Stimulated activated CD8-positive, alpha-beta memory T cell treated with anti-CD3 and anti-CD28 coated beads, Interleukin-15, amount 100 ng/mL, for 48 hours (primary cell): Measurements from ENCODE around the gene SPHK2.
"Not testable (repeated sequence)": the region's sequence is repeated elsewhere in the genome, so short reads cannot be mapped to it uniquely, and the experiment has no call there.

ENCODE experiments used
- DNase-seq, 2 donors: peaks; one replicate each; pipeline ENCODE4 v3.0.0-alpha.2; 2020; ENCODE audit warnings: low read depth in 2 of 2

The SPHK2 gene

GRCh38 chr19:48637449-48637947 is 18.2 kb downstream of the SPHK2 start:
- DNase-seq = peak; percentile 98 to 99

DNA sequence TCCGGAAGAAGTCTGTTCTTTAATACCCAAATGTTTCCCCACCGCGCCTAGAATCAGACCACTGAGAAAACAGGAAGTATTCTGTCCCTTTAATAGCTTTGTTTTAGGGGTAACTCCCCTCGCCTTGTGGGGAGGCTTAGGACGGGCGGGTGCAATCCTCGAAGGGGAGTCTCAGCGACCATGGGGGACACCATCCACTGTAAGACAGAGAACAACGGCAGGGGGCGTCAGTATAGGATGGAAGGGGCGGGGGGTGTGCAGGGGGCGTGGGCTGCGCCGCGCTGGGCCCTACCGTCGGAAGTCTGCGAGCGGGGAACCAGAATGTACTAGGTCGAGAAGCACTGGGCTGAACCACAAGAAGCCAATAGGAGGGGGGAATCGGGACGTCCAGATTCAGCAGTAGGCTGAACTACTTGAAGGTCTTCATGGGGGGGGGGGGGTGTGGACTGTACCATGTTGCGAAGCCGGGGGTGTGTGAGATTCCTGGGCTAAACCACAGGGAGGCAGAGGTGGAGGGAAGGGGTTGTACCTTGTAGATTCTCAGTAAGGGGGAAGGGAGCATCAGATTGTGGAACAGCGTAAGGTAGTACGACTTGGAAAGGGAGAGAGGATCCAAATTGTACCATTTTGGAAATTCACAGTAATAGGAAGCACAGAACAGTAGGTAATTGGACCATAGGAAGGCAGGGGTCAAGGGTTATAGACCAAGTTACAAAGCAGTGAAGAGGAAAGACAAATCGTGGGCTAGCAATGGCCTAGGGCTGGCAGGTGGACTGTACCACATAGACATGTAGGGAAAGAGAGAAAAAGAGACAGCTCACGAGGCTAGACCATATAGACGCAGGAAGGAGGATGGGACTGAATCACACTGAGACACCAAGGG is 18.9 kb downstream of the SPHK2 start:
- DNase-seq = peak in 1 of 2 donors; percentile 66

DNA sequence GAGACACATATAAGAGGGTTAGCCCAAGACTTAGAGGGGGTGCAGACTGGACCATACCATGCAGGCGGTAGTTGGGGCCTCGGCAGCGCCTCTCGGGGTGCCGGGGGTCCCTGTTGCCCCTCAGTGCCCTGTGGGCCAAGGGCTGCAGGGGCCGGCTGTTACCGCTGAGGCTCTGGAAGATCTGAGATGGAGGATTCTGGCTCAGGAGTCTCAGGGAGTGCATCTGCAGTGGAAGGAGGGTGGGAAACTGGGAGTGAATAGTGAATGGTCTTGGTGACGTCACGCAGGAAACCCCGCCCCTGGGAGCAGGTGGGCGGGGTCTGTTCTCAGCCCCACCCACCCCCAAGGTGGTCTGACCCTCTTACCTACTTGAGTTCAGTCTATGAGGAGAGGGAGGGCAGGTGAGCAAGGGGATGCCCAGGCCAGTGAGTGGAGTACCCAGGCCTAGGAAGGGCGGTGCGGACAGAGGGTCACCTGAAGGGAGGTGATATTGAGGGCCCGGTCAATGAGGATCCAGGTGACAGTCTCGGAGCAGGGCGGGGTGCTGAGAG is 19.6 kb downstream of the SPHK2 start:
- DNase-seq = no peak

DNA sequence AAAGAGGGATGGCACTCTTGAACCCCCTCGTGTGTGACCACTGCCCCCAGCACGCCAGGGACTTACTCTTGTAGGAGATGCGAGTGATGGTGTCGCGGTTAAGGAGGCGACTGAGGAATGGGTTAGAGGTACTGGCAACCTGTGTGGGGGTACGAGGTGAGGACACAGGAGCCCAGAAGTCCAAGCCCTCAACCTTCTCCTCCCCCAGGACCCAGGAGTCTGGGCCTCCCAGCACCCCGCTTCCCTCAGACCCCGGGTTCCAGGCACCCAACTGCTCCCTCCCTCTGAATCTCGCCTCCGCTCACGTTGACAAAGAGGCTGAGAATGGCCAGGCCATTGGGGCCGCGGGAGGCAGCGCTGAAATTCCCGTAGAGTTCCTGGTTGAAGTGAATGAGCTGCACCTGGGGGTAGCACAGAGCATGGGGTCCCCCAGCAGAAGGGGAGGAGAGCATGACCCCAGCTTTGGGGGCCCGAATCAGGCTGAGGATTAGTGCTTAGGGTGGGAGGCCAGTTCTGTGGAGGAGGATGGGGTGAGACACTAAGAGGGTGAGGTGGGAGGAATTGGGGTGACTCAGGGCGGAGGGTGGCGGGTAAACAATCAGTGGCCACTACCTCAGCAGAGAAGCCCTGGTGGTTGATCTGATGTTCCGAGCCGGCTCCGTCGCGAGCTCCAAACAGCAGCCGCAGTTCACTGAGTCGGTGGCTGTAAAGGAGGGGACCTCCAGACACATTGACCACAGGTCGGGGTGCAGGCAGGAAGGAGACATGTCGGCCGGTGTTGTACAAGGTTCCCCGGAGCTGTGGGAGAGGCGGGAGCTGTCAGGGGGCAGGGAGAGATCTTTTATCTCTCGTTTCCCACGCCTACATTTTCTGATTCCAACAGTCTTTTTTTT is 20.4 kb downstream of the SPHK2 start:
- DNase-seq = no peak

- DNase-seq = no peak
Observed at GRCh38 chr19:48641850-48642249, 22.5 kb downstream of the SPHK2 start.

GRCh38 chr19:48642862-48643261 is 23.6 kb downstream of the SPHK2 start:
- no peak for DNase-seq

- no peak for DNase-seq
Observed at GRCh38 chr19:48644355-48644754, 25.0 kb downstream of the SPHK2 start.

DNA sequence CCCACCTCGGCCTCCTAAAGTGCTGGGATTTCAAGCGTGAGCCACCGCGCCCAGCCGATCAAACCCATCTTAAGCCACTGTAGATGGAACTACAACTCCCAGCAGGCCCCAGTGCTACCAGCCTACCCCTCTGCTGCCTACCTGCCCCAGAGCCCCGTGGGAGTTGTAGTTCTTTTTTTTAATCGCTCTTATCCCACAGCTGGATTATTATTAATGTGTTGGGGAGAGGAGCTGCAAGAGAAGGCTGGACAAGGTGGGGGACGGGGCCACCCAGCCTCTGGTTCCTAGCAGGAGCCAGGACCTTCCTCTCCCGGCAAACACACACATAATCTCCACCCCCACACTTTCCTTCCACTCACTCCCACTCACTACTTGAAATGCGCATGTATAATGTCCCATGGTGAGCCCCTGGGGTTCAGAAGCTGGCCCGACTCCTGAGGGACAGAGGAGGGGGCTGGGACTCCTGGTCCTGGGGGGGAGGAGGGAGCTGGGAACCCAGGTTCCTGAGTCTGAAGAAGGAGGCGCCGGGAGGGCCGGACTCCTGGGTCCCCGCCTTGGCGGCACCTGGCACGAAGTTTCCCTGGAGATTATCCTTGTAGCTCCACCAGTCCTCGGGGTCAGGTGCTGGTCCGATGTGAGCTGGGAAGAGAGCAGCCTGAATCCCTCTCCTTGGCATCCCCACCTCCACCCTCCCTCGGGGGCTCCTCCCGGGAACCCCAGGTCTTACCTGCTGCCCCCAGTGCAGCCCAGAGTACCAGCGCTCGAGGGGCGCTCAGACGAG is 25.7 kb downstream of the SPHK2 start:
- peak; percentile 62 to 65 for DNase-seq

DNA sequence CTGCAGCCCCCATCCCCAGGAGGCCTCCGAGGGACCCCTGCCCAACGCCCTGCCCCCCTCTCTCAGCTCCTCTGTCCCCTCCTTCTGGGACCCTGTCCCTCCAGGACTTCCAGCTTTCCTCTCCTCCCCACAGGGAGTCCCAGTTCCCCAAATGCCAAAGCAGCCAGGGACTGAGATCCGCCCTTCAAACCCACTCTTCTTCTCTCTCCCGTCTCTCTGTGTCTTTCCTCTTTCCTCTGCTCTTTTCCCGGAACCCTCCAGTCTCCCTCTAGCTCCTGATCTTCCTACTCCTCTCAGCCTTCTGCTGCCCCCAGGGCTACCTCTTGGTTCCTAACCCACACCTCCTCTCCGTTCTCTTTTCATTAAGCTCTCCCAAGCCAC is 26.3 kb downstream of the SPHK2 start:
- no peak for DNase-seq

DNA sequence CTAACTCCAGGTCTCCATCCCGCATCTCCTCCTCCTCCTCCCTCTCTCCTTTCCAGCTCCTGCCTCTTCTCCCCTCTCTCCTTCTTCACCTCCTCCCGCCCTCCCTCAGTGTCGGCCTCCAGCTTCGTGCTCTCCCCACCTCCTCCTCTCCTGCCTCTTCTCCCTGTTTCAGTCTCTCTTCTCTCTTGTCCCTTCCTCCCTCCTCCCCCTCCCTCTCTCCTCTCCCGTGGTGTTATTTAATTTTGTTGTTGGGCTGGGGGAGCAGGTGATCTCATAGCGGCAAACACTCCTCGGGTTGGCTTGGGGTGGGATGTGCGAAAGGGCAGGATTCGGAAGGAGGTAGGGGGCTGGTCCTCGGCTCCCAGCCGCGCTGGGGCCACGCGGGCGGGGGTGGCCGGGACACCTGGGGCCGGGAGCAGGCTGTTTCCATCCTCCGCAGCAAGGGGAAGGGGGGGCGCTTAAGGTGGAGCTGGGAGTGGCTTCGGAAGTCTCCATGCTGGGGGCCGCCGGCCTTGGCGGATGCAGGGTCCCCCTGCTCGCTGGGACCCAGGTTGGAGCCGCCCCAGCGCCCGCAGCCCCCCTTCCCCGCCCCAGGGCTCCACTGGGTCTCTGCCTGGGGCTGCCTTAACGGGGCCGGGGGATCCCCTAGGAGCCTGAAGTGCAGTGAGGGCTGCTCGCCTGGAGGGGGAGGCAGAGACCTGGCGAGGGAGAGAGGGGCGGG is 26.9 kb downstream of the SPHK2 start, which contains the start of gene CA11:
Gene CA11, minus strand, starts transcription at position 187 of the 721 bp plus-strand sequence. CDS start 555 bp downstream, outside the sequence.
- peak; percentile 83 to 84 for DNase-seq

GRCh38 chr19:48646722-48647216 is 27.5 kb downstream of the SPHK2 start:
- DNase-seq = no peak

DNA sequence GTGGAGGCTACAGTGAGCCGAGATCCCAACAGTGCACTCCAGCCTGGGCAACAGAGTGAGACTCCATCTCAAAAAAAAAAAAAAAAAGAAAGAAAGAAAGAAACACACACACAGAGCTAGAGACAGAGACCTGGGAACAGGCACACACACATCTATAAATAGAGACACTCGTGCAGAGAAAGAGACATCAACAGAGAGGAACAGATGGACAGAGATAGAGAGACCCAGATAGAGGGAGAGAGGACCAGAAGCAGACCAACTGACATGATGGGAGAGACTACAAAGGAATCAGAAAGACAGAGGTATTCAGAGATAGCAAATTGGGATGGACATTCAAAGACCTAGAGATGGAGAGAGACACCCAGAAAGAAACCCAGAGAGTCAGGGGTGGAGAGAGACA is 28.8 kb downstream of the SPHK2 start:
- DNase-seq = no peak

GRCh38 chr19:48650974-48651682 is 31.8 kb downstream of the SPHK2 start:
- no peak for DNase-seq

DNA sequence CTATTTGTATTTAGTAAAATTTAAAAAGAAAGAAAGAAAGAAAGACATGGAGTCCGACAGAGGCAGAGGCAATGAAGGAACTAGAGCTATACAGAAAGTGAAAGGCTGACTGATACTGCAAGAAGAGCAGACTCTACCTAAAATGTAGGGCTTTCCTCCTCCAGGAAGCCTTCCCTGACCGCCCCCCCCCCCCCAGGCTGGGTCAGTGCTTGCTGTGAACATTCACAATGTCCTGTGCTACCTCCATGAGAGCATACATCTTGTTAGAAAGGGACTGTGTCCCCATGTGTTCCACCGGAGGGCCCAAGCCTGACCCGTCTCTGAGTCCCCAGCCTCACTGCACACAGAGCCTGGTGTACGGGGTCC is 32.4 kb downstream of the SPHK2 start:
- DNase-seq = no peak

DNA sequence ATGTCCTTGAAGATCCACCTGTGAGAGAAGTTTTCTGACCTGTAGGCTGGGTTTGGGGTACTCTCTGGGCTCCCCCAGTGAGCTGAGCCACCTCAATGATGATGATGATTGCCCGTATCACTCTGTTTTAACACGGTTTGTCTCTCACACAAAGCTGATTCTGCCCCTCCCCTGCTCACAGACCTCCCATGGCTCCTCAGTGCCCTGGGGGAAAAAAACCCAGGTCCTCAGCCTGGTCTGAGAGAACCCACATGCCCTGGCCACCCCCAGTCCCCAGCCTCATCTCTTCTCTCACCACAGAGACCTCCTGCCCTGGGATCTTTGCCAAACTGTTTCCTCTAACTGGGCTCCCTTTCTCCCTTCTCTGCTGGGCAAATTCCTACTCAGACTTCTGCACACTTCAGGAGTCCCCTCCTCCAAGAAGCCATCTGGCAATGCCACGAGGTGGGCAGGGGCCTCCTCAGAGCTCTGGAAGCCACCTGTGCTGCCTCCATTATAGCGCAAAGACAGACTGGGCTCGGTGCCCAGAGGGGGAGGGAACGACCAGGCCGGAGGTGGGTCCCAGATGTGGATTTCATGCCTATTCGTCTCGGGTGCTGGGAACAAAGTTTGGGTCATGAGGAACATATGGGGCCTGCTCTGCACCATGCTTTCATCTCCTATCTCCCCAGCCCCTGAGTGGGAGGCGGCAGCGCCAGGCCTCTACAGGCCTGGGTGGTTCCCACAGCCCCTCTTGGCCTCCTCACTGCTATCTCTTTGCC is 35.2 kb downstream of the SPHK2 start:
- DNase-seq = no peak

GRCh38 chr19:48656840-48657474 is 37.7 kb downstream of the SPHK2 start:
- DNase-seq = no peak

GRCh38 chr19:48657828-48658227 is 38.5 kb downstream of the SPHK2 start:
- not testable (repeated sequence) for DNase-seq

GRCh38 chr19:48658483-48658882 is 39.2 kb downstream of the SPHK2 start:
- no peak for DNase-seq

- DNase-seq = no peak
Observed at GRCh38 chr19:48659768-48660167, 40.5 kb downstream of the SPHK2 start.
